NT2/D1 (cell line): ENCODE results near the gene TPM4.
"Not testable (repeated sequence)": the region's sequence is repeated elsewhere in the genome, so short reads cannot be mapped to it uniquely, and the experiment has no call there.

Source experiments
- DNase-seq: peaks from one replicate; pipeline ENCODE4 v3.0.0-alpha.2; 2011; ENCODE audit warnings: low read depth, low spot score
- H3K27me3 ChIP-seq: 2 replicates; pipeline ENCODE4 v1.6.0; 2011; ENCODE audit warnings: mild to moderate bottlenecking; ENCODE audit not compliant: insufficient read length, insufficient read depth
- H3K36me3 ChIP-seq: 2 replicates; pipeline ENCODE4 v1.6.1; 2011; ENCODE audit warnings: mild to moderate bottlenecking, low read length, mixed read lengths; ENCODE audit not compliant: insufficient read depth, insufficient read length
- H3K4me1 ChIP-seq: 2 replicates; pipeline ENCODE4 v1.5.1; 2011; ENCODE audit not compliant: insufficient read depth, insufficient read length
- H3K4me3 ChIP-seq: 2 replicates; pipeline ENCODE4 v1.5.1; 2011; ENCODE audit warnings: low read depth; ENCODE audit not compliant: insufficient read length
- H3K9ac ChIP-seq: 2 replicates; pipeline ENCODE4 v1.6.0; 2011; ENCODE audit warnings: low read depth; ENCODE audit not compliant: insufficient read length
- H3K9me3 ChIP-seq: 2 replicates; pipeline ENCODE4 v1.5.1; 2011; ENCODE audit warnings: mild to moderate bottlenecking, low read length; ENCODE audit not compliant: insufficient read depth
- SUZ12 ChIP-seq: IDR thresholded peaks from 2 replicates; pipeline ENCODE4 v1.6.1; 2011; ENCODE audit not compliant: insufficient read length, insufficient read depth; ENCODE audit errors: extremely low read depth
- YY1 ChIP-seq: IDR thresholded peaks from 2 replicates; pipeline ENCODE4 v1.6.1; 2011; ENCODE audit not compliant: insufficient read length, insufficient read depth
- ZNF274 ChIP-seq: IDR thresholded peaks from 2 replicates; pipeline ENCODE4 v1.6.1; 2011; ENCODE audit warnings: mild to moderate bottlenecking, low read depth, low read length

TPM4 gene

DNA sequence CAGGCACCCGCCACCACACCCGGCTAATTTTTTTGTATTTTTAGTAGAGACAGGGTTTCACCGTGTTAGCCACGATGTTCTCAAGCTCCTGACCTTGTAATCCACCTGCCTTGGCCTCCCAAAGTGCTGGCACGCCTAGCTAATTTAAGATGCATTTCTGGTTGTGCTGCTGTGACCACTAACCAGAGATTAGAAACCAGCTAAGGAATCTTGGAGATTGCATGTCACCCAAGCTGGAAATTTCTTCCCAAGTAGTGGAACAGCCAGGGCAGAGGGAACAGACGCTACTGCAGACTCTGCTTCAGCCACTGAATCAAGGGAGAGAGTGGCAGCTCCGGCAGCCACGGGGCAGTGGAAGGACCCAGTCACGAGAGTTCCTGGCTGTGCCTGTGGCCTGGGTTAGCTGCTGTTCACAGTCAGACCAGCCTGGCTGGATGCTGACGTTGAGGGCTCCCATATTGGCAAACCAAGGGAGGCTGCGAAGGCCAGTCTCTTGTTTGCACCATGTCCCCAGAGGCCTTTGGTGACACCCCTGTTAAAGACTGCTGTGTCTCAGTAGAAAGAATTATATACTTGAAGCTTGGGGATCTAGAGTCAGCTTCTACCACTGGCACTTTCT is 7.9 kb downstream of the TPM4 start:
- TF ChIP-seq SUZ12 = no peak
- no peak for TF ChIP-seq YY1
- no peak for TF ChIP-seq ZNF274
- Histone ChIP-seq H3K27me3 (no peaks in the 10 kb centered on the region), H3K4me1 (peaks cover 2% of the 10 kb centered on the region), H3K9ac (no peak overlapping the region), H3K36me3 (peaks cover 95% of the 10 kb centered on the region), H3K9me3 (no peaks in the 10 kb centered on the region), H3K4me3 (no peak overlapping the region)
- DNase-seq = no peak

DNA sequence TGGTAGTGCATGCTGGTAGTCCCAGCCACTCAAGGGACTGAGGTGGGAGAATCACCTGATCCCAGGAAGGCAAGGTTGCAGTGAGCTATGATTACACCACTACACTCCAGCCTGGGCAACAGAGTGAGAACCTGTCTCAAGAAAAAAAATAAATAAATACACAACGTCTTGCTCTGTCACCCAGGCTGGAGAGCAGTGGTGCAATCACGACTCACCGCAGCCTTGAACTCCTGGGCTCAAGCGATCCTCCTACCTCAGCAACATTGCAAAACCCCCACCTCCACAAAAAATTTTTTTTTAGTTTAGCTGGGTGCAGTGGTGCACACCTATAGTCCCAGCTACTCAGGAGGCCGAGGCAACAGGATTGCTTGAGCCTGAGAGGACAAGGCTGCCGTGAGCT is 8.8 kb downstream of the TPM4 start:
- no peak for DNase-seq

DNA sequence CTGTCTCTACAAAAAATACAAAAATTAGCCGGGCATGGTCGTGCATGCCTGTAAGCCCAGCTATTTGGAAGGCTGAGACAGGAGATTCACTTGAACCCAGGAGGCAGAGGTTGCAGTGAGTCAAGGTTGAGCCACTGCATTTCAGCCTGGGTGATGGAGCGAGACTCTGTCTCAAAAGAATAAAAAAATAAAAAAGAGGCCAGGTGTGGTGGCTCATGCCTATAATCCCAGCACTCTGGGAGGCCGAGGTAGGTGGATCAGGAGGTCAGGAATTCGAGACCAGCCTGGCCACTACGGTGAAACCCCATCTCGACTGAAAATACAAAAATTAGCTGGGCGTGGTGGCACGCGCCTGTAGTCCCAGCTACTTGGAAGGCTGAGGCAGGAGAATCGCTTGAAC is 11.1 kb downstream of the TPM4 start:
- not testable (repeated sequence) for H3K4me1 ChIP-seq, DNase-seq, H3K9me3 ChIP-seq, H3K27me3 ChIP-seq, H3K4me3 ChIP-seq, H3K9ac ChIP-seq
- peaks cover 98% of the 10 kb centered on the region for H3K36me3 ChIP-seq

More for the DNA sequence above, 8.8 kb downstream of the TPM4 start:
- Histone ChIP-seq H3K4me3 (no peak overlapping the region), H3K27me3 (no peaks in the 10 kb centered on the region), H3K4me1 (peaks cover 2% of the 10 kb centered on the region), H3K9me3 (no peaks in the 10 kb centered on the region), H3K36me3 (peaks cover 98% of the 10 kb centered on the region), H3K9ac (no peak overlapping the region)
- TF ChIP-seq YY1 = no peak

DNA sequence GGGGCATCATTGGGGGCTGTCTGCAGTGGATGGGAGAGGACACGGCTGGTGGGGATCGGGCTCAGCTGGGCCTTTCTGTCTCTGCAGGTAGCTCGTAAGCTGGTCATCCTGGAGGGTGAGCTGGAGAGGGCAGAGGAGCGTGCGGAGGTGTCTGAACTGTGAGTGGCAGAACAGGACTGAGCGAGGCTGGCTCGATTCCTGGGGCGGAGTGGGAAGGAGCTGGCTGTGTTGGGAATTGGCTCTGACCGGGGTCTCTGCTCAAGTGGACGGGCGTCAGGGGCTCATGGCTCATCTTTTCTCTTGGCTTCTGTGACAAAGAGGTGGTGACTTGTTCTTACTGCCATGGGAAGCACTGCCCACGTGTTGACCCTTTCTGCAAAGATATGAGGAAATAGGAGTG is 11.6 kb downstream of the TPM4 start:
- peaks cover 2% of the 10 kb centered on the region for H3K4me1 ChIP-seq
- no peaks in the 10 kb centered on the region for H3K9me3 ChIP-seq
- DNase-seq = no peak
- peaks cover 98% of the 10 kb centered on the region for H3K36me3 ChIP-seq
- no peak overlapping the region for H3K4me3 ChIP-seq
- TF ChIP-seq YY1 (no peak), SUZ12 (no peak), ZNF274 (no peak)
- peak overlapping the region; percentile 17 for H3K9ac ChIP-seq
- H3K27me3 ChIP-seq = no peaks in the 10 kb centered on the region

DNA sequence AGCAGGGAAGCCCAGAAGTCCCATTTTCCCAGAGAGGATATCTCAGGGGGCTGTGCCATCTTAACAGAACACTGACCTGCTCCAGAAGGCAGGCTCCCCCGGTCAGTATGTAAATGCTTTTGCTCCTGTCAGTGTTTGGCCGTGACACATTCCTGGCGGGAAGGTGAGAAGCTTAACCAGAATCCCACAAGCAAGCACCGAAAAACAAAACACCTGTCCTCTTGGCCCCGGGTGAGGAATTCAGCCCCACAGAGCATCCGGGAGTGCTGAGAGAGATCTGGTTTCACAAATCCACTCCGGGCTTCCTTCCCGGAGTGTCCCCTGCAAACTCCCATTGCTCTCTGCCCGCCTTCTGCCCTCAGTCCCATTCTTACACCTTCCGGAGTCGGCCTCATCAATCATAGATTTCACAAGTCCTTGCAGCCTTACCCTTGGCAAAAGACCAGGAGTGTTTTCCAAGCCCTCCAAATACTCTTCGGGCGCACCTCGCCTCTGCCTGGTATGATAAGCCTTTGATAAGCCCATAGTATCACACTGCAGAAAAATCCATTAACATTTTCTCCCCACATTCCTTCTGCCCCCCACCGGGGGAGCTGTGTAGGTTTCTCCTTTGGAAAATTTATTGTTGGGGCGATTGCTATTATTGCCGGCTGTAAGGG is 12.2 kb downstream of the TPM4 start:
- Histone ChIP-seq H3K36me3 (peaks cover 98% of the 10 kb centered on the region), H3K27me3 (no peaks in the 10 kb centered on the region), H3K9ac (peak overlapping the region; percentile 17), H3K9me3 (no peaks in the 10 kb centered on the region), H3K4me1 (peaks cover 2% of the 10 kb centered on the region), H3K4me3 (no peak overlapping the region)
- no peak for DNase-seq
- TF ChIP-seq SUZ12 (no peak), YY1 (no peak), ZNF274 (no peak)

DNA sequence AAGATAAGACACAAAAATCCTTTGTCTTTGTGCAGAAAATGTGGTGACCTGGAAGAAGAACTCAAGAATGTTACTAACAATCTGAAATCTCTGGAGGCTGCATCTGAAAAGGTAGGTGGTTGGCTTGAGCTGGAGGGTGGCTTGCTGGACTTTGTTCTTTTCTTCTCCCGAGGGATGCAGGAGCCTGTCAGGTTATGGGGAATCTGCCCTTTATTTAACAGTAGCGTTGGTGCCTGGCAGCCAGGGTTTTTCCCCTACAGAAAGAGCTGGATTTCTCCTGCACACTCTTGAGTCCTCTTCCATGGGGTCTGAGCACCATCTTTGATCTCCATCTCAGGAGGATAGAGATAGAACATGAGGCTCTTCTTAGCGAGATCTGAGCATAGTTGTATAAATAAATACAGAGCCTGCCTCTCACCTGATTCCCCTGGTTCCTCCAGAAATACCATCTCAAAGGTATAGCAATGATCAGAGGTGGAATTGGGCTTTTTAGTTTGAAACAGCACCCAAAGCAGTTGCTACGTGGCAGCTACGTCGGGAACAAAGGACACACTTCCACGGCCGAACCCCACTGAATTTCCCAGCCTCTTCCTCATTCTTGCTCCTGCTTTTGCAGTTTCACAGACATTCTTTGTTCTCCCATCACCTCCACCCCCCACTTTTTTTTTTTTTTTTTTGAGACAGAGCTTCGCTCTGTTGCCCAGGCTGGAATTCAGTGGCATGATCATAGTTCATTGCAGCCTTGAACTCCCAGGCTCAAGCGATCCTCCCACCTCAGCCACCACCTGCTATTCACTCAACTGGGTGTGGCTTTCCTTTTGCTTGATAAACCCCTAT is 12.9 kb downstream of the TPM4 start:
- no peaks in the 10 kb centered on the region for H3K27me3 ChIP-seq
- peaks cover 96% of the 10 kb centered on the region for H3K36me3 ChIP-seq
- H3K9me3 ChIP-seq = no peaks in the 10 kb centered on the region
- TF ChIP-seq ZNF274 = no peak
- no peak overlapping the region for H3K9ac ChIP-seq
- no peak for DNase-seq
- H3K4me3 ChIP-seq = no peak overlapping the region
- peaks cover 1% of the 10 kb centered on the region for H3K4me1 ChIP-seq

DNA sequence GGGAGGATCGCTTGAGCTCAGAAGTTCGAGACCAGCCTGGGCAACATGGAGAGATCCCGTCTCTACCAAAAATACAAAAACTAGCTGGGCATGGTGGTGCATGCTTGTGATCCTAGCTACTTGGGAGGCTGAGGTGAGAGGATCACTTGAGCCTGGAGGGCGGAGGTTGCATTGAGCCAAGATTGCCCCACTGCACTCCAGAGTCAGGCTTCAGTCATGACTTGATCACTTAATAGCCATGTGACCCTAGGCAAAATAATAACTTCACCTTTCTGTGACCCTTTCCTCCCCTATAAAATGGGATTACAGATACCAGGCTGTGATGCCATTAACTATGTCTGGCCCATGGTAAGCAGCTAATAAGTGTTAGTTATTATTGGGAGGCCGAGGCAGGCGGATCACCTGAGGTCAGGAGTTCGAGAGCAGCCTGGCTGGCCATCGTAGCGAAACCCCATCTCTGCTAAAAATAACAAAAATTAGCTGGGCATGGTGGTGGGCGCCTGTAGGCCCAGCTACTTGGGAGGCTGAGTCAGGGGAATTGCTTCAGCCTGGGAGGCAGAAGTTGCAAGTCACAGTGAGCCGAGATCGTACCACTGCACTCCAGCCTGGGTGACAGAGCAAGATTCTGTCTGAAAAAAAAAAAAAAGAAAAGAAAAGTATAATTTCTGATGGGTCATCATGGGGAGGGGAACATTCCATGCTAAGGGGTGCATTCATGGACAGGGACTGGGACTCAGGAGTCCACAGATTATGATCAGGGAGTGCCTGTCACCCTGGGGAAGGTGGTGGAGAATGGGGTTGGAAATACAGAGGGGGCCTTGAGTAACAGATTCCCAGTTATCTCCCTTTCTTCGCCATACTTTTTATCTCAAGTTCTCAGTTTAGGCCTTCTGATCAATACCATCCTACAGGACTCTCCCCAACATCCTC is 15.5 kb downstream of the TPM4 start:
- no peak overlapping the region for H3K4me3 ChIP-seq
- DNase-seq = no peak
- no peaks in the 10 kb centered on the region for H3K9me3 ChIP-seq
- TF ChIP-seq ZNF274 (no peak), SUZ12 (no peak), YY1 (no peak)
- H3K36me3 ChIP-seq = peaks cover 94% of the 10 kb centered on the region
- H3K4me1 ChIP-seq = no peaks in the 10 kb centered on the region
- H3K9ac ChIP-seq = no peak overlapping the region
- no peaks in the 10 kb centered on the region for H3K27me3 ChIP-seq
